HG02571 (cell line): ENCODE measurements around the gene C16orf74.

Source experiments
- ATAC-seq: cut with Tn5 transposase; IDR thresholded peaks from one replicate; pipeline ENCODE4 v1.9.1; 2021; ENCODE audit warnings: mild to moderate bottlenecking, moderate library complexity; ENCODE audit not compliant: unreplicated experiment

The C16orf74 gene

DNA sequence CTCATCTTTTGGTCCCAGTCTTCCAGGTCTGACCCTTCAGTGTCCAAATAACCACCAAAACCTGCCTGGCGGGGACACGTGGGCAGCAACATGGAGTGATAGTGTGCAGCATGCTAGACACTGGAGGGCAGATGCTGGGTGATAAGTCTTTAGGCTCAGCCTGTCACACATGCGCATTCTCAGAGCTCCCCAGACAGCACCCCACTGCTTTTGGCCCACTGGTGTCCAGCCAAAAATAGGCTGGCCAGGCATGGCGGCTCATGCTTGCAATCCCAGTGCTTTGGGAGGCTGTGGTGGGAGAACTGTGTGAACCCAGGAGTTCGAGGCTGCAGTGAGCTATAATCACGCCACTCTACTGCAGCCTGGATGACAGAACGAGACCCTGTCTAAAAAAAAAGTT lies 74.4 kb downstream of the C16orf74 start:
- no peak for ATAC-seq

DNA sequence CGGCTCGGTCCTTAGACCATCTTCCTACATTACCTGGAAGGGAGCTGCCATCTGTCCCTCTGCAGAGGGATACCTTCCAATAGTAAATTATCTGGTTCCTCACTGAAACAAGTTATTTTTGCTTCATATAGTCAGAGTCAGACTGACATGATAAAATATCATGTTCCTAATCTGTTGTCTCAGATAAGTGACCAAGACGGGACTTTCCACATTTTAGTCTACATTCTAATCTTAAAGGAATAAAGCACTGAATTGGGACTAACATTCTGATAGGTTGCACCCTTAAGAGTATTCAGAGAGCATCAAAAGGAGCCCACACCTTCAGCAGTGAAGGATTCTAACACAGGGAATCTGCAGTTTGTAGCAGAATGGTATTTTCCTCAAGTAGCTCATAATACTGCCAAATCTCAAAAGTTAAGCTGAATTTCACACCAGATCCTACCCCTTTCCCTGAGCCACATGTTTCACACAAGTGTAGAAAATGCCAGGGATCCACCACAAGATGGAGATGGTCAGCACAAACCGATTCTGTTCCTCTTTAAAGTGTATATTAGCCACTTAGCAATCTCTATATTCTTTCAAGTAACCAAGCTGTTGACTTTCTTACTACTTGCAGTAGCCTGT lies 75.5 kb downstream of the C16orf74 start:
- no peak for ATAC-seq

DNA sequence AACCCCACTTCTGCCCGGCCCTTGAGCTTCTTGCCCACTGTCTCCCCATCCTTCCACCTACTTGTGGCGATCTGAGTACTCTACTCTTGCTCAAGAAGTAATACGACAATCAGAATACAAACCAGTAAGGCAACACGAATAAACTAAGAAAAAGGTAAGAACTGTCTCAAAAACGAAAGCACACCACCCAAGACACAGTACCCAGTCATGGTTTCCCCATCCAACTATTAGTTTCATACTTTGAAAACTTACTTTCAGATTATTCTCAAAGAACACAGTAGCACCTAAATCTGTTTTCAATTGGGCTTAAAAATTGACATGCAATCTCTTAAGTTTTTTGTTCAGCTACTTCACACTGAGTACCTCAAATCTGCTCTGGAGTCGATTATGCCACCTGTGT lies 76.1 kb downstream of the C16orf74 start:
- no peak for ATAC-seq

DNA sequence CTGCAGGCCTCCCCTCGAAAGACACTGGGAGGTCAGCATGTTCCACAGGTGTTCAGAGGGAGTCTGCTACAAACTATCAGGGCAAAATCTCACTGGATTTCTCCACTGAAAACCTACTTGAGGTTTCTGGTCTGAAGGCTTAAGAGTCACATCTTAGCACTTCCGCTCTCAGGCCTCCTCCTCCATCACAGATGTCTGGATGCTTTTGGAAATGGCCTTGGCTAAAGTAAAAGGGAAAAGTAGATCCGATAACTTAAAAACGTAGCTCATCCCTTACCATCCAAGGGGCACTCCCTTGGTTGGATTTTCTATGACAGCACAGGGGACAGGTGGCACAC lies 76.5 kb downstream of the C16orf74 start:
- no peak for ATAC-seq

DNA sequence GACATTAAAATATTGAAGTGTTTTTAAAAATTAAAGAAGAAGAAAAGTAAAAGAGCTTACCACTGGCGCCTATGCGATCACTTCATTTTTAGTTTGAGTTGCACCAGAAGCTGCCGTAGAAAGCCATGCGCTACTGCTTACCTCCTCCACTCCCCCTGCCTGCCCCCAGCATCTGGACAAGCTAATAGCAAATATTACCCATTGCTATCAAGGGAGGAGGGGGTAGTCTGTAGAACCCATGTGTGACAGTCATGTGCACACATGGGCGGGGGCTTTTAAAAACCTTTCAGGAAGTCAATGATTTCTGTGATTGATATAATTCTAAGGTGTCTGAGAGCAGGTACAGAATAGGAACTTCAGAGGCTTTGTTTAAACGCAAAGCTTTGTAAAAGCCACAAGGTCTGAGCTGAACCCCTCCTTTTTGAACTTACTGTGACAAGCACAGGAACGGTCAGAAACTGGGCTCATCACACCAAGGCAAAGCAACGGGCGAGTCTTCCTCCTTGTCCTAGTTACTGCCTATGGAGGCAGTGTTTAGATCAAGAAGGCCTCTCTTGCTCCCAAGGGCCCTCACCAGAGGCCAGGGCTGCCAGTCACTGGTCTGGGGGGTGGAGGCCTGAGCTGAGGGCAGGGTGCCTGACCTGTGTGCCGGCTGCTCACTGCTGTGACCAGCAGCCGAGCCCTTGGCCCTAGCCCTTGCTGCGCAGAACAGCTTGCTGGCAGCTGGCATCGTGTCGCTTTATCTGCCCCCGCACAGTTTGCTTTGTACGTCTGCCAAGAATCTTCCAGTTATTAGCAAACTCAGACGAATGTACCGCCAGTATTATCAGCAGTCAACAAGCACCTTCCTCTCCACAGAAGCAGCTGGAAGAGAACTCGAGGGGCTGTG lies 77.1 kb downstream of the C16orf74 start:
- no peak for ATAC-seq

DNA sequence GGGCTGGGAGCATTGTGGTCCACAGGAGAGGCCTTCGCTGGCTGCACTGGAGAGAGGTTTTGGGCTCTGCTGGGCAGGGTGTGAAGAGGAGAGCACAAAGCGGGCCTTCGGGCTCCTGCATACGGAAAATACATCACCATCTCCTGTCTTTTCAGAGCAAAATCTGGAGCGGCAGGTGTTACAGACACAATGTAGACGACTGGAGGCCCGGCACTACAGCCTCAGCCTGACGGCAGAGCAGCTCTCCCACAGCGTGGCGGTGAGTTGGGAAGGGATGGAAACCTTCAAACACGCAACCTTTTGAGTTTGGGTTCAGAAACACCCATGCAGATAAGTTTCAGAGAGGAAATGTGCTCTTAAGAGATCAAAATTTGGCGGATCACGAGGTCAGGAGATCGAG lies 80.1 kb downstream of the C16orf74 start:
- ATAC-seq, result no peak

DNA sequence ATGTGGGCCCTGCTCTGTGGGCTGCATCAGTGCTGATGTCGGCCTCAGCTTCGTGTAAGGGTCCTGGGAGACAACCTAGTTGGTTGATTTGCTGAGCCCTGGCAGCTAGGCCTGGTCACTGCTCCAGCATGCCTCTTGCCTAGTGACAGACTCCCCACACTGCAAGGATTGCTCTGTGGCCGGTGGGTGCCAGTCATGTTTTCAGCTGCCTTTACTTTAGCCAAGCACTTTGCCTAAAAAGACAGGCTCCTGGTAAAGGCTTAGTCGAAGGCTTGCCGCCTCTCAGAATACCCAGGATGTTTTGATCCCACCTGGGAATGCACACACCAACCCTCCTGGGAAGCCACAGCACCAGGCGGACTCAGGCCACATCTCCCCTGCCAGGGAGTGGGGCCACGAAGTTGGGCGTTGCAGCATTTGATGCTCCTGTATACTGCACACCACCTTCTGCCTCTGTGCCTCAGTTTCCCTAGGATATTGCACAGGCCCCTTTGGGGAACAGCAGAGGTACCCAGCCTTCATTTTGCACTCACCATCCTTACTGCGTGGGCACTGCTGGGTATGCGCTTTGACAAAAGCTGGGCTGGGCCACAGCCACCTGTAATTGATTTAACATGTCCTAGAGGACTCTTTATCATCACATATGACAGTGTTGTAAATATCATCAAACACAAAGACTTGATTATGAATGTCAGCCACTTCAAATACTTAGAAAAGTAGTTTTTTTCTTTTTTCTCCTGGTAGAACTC lies 82.0 kb downstream of the C16orf74 start:
- no peak for ATAC-seq

DNA sequence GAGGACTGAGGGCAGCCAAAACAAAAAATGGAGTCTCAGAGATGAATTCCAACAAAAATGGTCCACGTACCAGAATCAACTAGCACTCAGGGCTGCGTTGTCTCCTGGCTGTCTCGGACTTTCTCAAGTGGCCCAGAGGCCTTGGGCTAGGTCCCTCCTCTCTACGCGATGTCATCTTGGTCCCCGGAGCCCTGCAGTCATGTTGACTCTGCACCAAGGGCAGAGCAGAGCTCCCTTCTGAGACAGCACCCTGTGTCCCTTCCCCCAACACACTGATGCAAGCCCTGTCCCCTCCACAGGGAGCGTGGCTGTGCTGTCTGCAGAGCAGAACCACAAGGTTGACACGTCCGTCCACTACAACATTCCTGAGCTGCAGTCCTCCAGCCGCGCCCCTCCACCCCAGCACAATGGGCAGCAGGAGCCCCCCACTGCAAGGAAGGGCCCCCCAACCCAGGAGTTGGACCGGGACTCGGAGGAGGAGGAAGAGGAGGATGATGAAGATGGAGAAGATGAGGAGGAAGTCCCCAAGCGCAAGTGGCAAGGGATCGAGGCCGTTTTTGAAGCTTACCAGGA lies 83.0 kb downstream of the C16orf74 start:
- no peak for ATAC-seq

DNA sequence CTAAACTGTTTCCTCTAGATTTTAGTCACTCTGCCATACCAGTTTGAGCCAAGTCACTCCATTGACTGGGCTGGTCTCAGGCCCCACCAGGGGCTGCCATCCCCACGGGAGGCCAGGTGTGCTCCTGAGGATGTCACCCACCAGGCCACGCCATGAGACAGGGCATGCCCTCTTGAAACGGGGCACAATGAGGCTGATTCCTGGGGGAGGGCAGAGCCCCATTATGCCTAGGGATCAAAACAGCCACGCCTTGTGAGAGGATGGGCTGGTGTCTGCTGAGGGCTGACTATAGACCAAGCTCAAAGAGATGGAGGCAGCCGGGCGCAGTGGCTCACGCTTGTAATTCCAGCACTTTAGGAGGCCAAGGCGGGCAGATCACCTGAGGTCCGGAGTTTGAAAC lies 83.6 kb downstream of the C16orf74 start:
- ATAC-seq, result no peak

DNA sequence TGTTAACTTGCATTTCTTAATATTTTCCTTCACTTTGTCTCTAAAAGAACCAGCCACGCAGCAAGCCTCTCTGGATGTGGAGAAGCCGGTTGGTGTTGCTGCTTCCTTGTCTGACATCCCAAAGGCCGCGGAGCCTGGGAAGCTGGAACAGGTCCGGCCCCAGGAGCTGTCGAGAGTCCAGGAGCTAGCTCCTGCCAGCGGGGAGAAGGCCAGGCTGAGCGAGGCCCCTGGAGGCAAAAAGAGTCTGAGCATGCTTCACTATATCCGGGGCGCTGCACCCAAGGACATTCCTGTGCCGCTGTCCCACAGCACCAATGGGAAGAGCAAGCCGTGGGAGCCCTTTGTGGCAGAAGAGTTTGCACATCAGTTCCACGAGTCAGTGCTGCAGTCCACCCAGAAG lies 85.0 kb downstream of the C16orf74 start:
- no peak for ATAC-seq

DNA sequence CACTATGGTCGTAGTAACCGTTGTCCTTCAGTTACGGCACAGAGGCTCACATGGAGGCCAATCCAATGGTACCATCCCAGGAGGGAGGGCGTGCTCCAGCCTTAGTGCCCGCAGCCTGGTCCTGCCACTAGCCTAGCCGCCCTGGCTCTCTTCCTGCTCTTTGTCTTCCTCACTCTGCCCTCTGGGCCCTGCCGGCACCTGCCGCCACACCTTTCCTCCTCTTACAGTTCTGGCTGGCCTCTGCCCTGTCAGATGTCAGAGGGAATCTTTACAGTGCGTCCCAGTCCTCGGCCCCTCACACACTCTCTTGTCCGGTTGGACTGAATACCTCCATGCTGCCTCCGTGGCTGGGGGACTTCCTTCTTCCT lies 85.5 kb downstream of the C16orf74 start:
- ATAC-seq, result no peak

DNA sequence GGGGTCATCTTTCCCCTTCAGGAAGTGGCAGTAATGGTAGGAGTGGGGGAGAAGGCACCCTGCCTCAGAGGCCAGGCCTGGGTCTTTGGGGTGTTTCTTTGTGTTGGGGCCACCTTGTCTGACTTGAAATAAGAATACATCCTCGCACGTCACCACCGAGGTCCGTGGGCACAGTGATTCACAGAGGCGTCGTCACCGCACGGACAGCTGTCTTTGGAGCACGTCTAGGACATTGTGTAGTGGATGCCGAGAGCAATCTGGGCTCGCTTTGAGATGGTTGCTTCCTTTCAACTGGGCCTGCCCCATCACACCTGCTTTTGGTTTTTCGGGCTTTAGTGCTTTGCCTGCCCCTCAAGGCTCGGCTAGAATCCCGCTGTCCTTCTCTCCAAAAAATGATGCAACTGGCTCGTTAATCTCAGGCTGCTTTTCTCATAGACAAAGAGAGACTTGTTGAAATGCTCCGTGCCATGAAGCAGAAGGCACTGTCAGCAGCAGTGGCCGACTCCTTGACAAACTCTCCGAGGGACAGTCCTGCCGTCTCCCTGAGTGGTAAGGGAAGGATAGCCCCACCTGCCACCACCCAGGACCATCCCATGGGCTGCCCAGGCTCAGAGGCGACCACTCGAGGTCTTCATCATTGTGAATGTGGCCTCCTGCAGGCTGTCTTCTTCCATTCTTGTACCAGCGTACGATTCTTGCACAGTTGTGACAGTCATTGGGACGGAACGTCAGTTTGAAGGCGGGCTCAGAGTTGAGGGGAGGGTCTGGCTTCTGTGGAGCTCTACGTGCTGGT lies 86.1 kb downstream of the C16orf74 start:
- no peak for ATAC-seq

DNA sequence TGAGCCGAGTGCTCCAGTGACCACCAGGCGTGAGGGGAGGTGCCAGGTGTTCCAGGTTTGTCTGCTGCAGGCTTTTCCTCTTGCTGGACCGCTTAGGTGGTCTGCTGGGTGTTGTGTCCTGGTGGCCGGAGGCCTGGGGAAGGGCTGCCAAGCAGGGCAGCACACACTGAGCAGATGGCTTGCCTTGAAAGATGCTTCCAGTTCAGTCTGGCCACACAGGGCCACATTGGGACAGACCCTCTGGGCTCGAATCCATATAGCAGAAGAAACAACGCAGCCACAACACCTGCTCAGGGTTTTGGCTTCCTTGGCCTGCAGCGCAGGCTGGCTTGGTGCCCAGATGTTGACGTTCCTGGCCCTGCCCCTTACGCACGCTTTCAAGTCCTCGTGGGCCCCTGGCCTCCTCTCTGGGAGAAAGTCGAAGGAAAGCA lies 87.0 kb downstream of the C16orf74 start:
- no peak for ATAC-seq

DNA sequence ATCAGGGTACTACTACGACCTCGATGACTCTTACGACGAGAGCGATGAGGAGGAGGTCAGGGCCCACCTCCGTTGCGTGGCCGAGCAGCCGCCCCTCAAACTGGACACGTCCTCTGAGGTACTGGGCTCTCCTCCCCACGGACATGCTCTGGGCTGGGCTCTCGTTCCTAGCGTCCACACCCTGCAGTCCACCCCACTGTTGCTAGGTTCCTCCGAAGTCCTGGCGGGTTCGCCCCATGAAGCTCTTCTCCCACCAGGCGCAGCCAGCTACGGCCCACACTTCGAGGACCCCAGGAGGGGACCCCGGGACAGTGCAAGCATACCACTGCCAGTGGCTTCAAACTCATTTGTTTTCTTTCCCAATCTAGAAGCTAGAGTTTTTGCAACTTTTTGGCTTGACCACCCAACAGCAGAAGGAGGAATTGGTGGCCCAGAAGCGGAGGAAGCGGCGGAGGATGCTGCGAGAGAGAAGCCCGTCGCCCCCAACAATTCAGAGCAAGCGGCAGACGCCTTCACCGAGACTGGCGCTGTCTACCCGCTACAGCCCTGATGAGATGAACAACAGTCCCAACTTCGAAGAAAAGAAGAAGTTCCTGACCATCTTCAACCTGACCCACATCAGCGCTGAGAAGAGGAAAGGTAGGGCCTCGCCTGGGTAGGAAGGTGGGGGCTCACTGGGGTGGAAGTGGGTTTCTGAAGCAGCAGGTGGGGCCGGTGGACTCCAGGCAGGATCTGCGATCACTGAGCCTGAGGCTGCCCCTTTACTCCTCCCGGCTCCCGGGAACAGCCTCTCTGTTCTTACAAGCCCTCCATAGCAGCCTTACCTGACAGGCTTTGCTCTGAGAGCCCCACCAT lies 87.7 kb downstream of the C16orf74 start:
- ATAC-seq, result no peak

DNA sequence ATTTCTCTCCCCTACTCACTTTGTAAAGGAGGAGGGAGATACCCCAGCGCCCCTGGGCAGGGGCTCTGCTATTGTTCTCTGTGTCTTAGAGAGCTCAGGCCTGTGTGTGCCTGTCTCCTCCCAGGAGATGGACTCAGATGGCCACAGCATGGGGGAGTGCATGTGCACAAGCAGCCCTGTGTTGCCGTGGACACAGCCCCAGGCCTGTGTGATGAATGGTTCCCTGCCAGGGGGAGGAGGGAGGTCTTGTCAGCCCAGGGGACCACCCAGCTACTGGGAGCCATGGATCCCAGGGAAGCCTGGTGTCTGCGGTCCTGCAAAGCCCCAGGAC lies 88.4 kb downstream of the C16orf74 start:
- ATAC-seq, result no peak

DNA sequence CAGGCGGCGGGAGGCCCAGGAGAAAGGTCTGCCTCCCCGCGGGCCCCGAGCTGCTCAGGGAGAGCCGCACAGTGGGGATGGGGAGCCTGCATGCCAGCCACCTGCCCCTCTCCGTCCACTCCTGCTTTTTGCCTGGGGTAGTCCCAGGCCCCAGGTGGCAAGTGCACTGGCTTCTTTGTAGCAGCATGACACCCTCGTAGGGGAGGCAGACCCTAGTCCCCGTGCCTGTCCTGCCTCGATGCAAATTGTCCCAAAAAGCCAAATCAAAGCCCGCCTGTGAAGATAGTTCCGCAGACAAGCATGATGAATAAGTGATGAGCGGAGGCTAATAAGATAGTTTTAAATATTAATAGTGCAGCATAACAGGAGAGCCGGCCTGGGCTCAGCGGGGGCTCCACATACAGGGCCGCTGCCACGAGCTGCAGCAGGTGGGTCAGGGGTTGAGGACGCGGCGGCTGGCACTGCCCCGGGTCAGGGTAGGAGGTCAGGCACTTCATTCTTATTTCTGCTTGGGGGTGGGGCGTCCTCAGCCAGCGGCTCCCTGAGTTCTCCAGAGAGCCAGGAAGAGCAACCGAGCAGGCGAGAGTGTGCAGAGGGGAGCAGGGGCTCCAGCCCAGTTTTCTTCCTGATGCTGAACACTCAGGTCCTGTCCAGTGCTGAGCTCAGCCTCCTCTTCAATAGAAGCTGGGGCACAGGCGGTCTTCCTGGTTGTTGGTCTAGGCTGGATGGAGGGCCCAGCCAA lies 89.0 kb downstream of the C16orf74 start:
- no peak for ATAC-seq

DNA sequence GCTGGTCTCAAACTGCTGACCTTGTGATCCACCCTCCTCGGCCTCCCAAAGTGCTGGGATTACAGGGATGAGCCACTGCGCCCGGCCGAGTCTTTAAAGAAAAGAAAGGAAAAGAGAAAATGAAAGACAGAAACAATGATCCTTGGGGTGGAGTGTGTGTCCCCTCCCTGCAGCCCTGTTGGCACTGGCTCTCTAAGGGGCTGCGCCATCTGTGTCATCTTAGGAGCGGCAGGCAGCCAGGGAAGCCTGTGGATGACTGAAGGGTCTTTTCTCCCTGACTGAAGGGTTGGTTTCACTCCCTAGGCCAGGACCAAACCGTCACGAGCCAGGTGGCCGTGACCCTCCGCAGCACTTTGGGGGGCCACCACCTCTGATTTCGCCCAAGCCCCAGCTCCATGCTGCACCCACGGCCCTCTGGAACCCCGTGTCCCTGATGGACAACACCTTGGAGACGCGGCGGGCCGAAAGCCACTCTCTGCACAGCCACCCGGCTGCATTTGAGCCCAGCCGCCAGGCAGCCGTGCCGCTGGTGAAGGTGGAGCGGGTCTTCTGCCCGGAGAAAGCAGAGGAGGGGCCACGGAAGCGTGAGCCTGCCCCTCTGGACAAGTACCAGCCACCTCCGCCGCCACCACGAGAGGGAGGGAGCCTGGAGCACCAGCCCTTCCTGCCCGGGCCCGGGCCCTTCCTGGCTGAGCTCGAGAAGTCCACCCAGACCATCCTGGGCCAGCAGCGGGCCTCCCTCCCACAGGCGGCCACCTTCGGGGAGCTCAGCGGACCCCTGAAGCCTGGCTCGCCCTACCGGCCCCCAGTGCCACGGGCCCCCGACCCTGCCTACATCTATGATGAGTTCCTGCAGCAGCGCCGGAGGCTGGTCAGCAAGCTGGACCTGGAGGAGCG lies 89.8 kb downstream of the C16orf74 start:
- no peak for ATAC-seq

DNA sequence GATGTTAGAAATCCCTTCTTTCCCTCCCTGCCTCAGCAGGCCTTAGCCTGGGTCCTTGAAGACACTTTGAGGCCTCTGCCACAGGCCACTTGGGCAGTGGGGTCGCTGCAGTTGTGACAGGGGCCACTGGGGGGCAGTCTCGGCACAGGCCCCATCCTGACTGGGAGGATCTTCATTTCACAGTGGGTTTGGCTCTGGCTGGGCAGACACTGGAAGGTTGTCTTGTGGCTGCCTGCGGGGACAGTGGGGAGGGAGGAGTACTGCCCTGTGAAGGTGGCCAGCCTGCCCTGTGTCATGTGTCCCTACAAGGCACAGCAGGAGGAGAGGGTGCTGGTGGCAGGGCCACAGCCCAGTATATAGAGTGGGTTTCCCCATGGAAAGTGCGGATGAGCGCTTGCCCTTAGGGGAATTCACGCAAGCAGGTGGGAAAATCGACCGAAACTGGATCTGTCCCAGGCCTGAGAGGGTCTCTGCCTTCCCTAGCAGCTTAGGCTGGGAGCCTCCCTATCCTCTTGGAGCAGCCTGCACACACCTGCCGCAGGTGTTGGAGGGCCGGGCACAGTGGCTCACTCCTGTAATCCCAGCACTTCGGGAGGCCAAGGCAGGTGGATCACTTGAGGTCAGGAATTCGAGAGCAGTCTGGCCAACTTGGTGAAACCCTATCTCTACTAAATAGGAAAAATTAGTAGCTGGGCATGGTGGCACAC lies 90.9 kb downstream of the C16orf74 start:
- no peak for ATAC-seq
